Panc1 (cell line): ENCODE results near the gene P2RY2. TPM values are rescaled to one million over a fixed set of nuclear protein-coding genes. Genes with fewer than 3 reads are reported as not detected.
"Not testable (repeated sequence)": the region's sequence is repeated elsewhere in the genome, so short reads cannot be mapped to it uniquely, and the experiment has no call there.

Experiments
- ATAC-seq: fragments of 200-7000 bp; cut with Tn5 transposase; 2 replicates; pipeline ENCODE4 v1.9.1; 2020; ENCODE audit warnings: mild to moderate bottlenecking, moderate library complexity
- BruUV-seq: library from RNA; stranded (reverse); fragments of 400-500 nt; replicated peaks from 2 replicates; lab custom pipeline; 2021; lab: Mats Ljungman, UMichigan
- CTCF ChIA-PET: fragments of 300-600 bp; sonication (Branson Sonifier 250); formaldehyde crosslinking; loops from one replicate; lab custom pipeline; 2022; ENCODE audit warnings: antibody characterized with exemption; lab: Charles Lee
- POLR2A ChIA-PET: fragments of 300-600 bp; sonication (Branson Sonifier 250); formaldehyde crosslinking; loops from one replicate; lab custom pipeline; 2022; ENCODE audit warnings: antibody characterized with exemption; lab: Charles Lee
- DNase-seq: peaks from one replicate; pipeline ENCODE4 v3.0.0-alpha.2; 2010; ENCODE audit warnings: low read depth, low spot score
- H3K27ac ChIP-seq: 2 replicates; pipeline ENCODE4 v1.5.1; 2011; ENCODE audit warnings: mild to moderate bottlenecking, low read length, inconsistent platforms
- H3K27me3 ChIP-seq: fragments of 200-500 bp; sonication (Bioruptor generic); 2 replicates; pipeline ENCODE4 v1.6.0; 2014; ENCODE audit warnings: low read length, inconsistent platforms; ENCODE audit not compliant: control insufficient read depth, insufficient read depth
- H3K36me3 ChIP-seq: fragments of 200-500 bp; sonication (Bioruptor generic); 2 replicates; pipeline ENCODE4 v1.5.1; 2014; ENCODE audit warnings: inconsistent platforms, mild to moderate bottlenecking, low read length, moderate library complexity; ENCODE audit not compliant: control insufficient read depth, insufficient read depth
- H3K4me1 ChIP-seq: 2 replicates; pipeline ENCODE4 v1.5.1; 2011; ENCODE audit warnings: inconsistent platforms, mild to moderate bottlenecking, low read length, moderate library complexity; ENCODE audit not compliant: control insufficient read depth, insufficient read depth
- H3K4me3 ChIP-seq, 2 experiments: 2 replicates each; pipeline ENCODE4 v1.5.1; 2011 to 2012; ENCODE audit warnings: low read depth in 2 of 2, low read length in 2 of 2, mild to moderate bottlenecking in 2 of 2, inconsistent platforms in 1 of 2, moderate library complexity in 1 of 2
- H3K9me3 ChIP-seq: fragments of 200-500 bp; sonication (Bioruptor generic); 2 replicates; pipeline ENCODE4 v1.5.1; 2014; ENCODE audit warnings: low read depth, mild to moderate bottlenecking, inconsistent platforms, low read length, moderate library complexity; ENCODE audit not compliant: control insufficient read depth, insufficient read depth
- CTCF ChIP-seq: fragments of 450-650 bp; IDR thresholded peaks from 2 replicates; pipeline ENCODE4 v1.5.1; 2017; ENCODE audit warnings: mild to moderate bottlenecking
- POLR2AphosphoS5 ChIP-seq: IDR thresholded peaks from 2 replicates; pipeline ENCODE4 v1.6.1; 2012; ENCODE audit warnings: mild to moderate bottlenecking, low read depth, low read length, moderate library complexity
- REST ChIP-seq, 2 experiments: IDR thresholded peaks; 2 replicates each; pipeline ENCODE4 v1.6.1; 2011 to 2012; ENCODE audit warnings: low read depth in 2 of 2, control low read depth in 1 of 2, low read length in 1 of 2, mild to moderate bottlenecking in 1 of 2, moderate library complexity in 1 of 2; ENCODE audit not compliant: insufficient read depth in 1 of 2
- SIN3A ChIP-seq: IDR thresholded peaks from 2 replicates; pipeline ENCODE4 v1.6.1; 2012; ENCODE audit warnings: low read depth, mild to moderate bottlenecking, low read length, moderate library complexity, borderline replicate concordance; ENCODE audit not compliant: insufficient read depth
- TCF7L2 ChIP-seq: IDR thresholded peaks from 2 replicates; pipeline ENCODE4 v1.6.1; 2011; ENCODE audit warnings: mild to moderate bottlenecking, low read depth, low read length, inconsistent platforms
- in situ Hi-C: cut with HindIII; loops from 2 replicates; pipeline ENCODE4 v1.10.0; 2016; ENCODE audit warnings: low sequenced_read_pairs, low pct_unique_long_range_greater_than_20kb
- intact Hi-C: fragments of 100-400 bp; cut with micrococcal nuclease; formaldehyde crosslinking; loops from one replicate; pipeline ENCODE4 v1.10.0; 2022; ENCODE audit not compliant: unreplicated experiment
- total RNA-seq: library from RNA; stranded (reverse); gene quantifications from one replicate; pipeline ENCODE4 v1.2.1, GENCODE V29; 2021; ENCODE audit not compliant: unreplicated experiment

P2RY2 gene
- total RNA-seq, 1 experiment from 2014 or later: 2.4 TPM

- BruUV-seq: no TSS peak
- peaks cover 15% of the 10 kb centered on the region for H3K4me1 ChIP-seq
- intact Hi-C loops (no loop called here), in situ Hi-C loops (no loop called here)
- no peak overlapping the region for H3K27ac ChIP-seq
- H3K4me3 ChIP-seq: no peak overlapping the region
- DNase-seq: no peak
- ATAC-seq: no peak
- no peaks in the 10 kb centered on the region for H3K9me3 ChIP-seq
- TF ChIP-seq CTCF (no peak), SIN3A (no peak), POLR2AphosphoS5 (no peak), TCF7L2 (no peak), REST (IDR thresholded peaks at IDR 0.05; ENCODE audit: insufficient read depth in 1 of 2, low read depth in 2 of 2, low read length in 1 of 2) (no peak)
- no peaks in the 10 kb centered on the region for H3K27me3 ChIP-seq
- POLR2A ChIA-PET: no interaction called here
- H3K36me3 ChIP-seq: no peaks in the 10 kb centered on the region
- CTCF ChIA-PET: interaction anchor here (0.8 to 0.9 kb wide), 2 partner anchors 19 to 20 kb away, joined by 3 to 4 read pairs; no protein-coding TSS in a partner anchor
Observed at GRCh38 chr11:73270016-73270854, 52.2 kb downstream of the P2RY2 start.

GRCh38 chr11:73270855-73271477 lies 52.9 kb downstream of the P2RY2 start:
- ChIA-PET CTCF (interaction anchor here (0.8 to 0.9 kb wide), 2 partner anchors 18 to 19 kb away, joined by 3 to 4 read pairs; no protein-coding TSS in a partner anchor), POLR2A (no interaction called here)
- BruUV-seq: no TSS peak
- in situ Hi-C loops (no loop called here), intact Hi-C loops (no loop called here)
- DNase-seq (no peak), ATAC-seq (no peak)
- peaks cover 15% of the 10 kb centered on the region for H3K4me1 ChIP-seq
- H3K36me3 ChIP-seq: no peaks in the 10 kb centered on the region
- H3K27me3 ChIP-seq: no peaks in the 10 kb centered on the region
- no peaks in the 10 kb centered on the region for H3K9me3 ChIP-seq
- H3K27ac ChIP-seq: peak overlapping the region; percentile 70; the same call in 1 of the 2 replicates
- TF ChIP-seq SIN3A (no peak), REST (IDR thresholded peaks at IDR 0.05; ENCODE audit: insufficient read depth in 1 of 2, low read depth in 2 of 2, low read length in 1 of 2) (no peak), CTCF (no peak), POLR2AphosphoS5 (no peak), TCF7L2 (no peak)
- no peak overlapping the region for H3K4me3 ChIP-seq

- in situ Hi-C loops, POLR2A ChIA-PET, BruUV-seq, DNase-seq, ATAC-seq, intact Hi-C loops, H3K36me3 ChIP-seq, H3K4me3 ChIP-seq, CTCF ChIA-PET, H3K9me3 ChIP-seq, H3K27me3 ChIP-seq: not testable (repeated sequence)
- H3K4me1 ChIP-seq: peaks cover 15% of the 10 kb centered on the region
- peak overlapping the region; percentile 70 for H3K27ac ChIP-seq
Observed at GRCh38 chr11:73271478-73271865, 53.4 kb downstream of the P2RY2 start.
